GM12873 (cell line): ENCODE measurements around the gene DLG5.

Experiments
- TF ChIP-seq, protein P1 (sequence below): IDR thresholded peaks from 2 replicates; pipeline ENCODE4 v1.5.1; 2012; ENCODE audit warnings: low read depth, mild to moderate bottlenecking, moderate library complexity, low read length, control low read depth; ENCODE audit not compliant: insufficient read depth; ENCODE audit errors: missing control alignments

DLG5 gene

DNA sequence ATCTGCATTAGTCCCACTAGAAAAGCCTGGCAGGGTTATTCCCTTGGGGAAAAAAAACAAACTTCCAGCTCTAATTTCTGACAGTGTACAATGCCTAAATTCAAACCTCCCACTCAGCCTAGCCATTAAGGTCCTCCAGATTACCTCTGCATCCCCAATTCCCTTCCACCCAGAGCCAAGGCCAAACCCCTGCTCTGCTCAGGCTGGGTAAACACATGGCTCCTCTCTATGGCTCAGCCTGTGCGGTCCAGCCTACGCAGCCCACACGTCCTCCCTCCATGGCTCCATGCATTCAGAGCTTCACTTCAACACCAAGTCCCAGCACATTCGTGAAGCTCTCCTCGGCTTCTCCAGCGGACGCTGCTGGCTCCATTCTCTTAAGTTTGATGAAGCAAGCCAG lies 5.2 kb downstream of the DLG5 start:
- TF ChIP-seq, protein P1, sequence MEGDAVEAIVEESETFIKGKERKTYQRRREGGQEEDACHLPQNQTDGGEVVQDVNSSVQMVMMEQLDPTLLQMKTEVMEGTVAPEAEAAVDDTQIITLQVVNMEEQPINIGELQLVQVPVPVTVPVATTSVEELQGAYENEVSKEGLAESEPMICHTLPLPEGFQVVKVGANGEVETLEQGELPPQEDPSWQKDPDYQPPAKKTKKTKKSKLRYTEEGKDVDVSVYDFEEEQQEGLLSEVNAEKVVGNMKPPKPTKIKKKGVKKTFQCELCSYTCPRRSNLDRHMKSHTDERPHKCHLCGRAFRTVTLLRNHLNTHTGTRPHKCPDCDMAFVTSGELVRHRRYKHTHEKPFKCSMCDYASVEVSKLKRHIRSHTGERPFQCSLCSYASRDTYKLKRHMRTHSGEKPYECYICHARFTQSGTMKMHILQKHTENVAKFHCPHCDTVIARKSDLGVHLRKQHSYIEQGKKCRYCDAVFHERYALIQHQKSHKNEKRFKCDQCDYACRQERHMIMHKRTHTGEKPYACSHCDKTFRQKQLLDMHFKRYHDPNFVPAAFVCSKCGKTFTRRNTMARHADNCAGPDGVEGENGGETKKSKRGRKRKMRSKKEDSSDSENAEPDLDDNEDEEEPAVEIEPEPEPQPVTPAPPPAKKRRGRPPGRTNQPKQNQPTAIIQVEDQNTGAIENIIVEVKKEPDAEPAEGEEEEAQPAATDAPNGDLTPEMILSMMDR, result no peak

DNA sequence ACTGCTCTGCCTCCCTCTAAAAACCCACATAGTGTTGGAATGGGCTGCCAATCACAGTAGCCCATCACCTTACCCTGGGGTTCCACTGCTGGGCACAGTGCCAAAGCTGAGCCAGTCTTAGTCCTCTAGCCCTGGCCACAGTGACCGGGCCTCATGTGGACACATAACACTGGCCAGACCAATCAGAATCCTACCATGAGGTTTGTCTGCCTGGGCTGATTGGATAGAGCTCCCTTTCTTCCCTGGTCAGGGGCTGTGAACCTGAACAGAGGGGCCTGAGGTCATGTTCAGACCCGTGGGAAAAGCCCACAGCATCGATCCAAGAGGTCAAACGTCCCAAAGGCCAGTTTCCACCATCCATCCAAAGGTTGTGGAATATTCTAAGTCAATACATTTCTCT lies 6.1 kb downstream of the DLG5 start:
- TF ChIP-seq, protein P1, result no peak

DNA sequence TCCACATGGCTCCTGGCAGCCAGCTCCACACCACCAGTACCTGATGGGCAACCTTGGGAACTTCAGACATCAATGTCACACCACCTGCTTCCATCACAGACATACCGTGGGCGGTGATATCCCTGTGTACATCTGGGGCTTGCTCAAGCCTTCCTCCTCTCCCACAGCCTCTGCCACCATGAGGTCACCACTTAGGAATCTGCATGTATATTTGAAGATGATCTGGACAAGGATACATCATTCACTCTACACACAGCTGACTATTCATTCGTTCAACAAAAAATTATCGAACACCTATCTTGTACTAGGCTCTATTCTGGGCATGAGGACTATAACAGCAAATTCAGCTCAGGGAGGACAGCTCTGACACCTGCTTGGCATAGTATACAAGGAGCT lies 6.8 kb downstream of the DLG5 start:
- TF ChIP-seq, protein P1, result no peak

DNA sequence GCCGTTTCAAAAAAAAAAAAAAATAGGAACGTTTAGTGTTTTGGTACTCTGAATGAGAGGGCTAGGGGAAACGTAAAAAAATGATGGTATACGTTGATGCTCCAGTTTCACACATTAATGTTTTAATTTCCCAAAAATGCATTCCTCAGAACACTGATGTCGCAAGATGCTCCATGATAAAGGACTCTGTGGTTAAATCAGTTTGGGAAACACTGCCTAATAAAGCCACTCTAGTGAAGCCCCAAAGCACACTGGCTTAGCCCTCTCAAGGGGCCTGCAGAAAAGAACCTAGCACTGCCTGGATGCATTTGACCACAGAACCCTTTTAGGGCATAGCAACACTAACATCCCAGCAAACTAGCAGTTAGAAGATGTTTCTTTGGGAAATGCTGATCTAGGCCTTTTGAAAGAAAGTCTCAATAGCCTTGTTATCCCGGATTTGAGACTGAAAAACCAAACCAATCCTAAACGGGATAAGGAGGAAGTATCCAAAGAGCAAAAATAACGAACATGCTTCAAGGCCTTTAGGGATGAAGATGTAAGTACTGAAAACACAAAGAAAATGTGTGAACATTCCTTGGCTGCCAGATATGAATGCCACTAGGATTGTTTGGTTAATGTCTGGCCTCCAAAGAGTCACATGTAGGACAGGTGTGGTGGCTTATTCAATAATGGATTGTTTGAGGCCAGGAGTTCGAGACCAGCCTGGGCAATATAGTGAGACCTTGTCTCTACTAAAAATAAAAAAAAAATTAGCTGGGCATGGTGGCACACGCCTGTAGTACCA lies 11.0 kb downstream of the DLG5 start:
- TF ChIP-seq, protein P1, result no peak

DNA sequence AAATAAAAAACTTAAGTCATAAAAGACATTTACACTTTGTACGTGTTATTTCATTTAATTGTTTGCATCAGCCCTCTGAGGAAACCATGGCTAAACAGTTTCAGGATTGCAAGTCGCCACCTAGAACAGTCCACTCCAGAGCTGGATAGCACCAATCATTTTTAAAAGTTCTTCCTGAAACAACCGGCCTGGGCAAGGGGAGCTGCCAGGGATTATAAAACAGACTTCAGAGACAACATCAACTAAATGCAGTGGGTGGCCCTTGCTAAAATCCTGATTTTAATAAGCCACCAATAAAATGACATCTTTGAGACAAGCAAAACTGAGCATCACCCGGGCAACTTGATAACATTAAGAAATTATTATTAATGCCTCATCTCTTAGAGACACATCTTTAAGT lies 13.5 kb downstream of the DLG5 start:
- TF ChIP-seq, protein P1, result no peak

DNA sequence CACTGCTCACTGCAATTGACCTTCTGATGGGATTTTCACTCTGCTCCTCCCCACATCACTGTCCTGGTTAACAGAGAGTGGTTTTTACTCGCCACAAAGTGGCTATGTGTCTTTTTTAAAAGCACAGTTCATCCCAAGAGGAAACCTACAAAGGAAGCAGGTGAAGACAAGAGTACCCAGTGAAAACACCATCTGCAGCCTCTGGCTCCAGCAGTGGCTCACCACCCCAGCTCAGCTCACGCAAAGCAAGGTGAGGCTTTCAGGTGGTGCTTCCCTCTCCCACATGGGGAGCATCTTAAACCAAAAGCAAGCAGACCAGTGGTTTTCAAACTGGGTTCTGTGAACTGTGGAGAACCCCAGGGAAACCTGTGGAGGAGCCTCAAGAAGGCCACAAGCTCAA lies 14.0 kb downstream of the DLG5 start:
- TF ChIP-seq, protein P1, result no peak

DNA sequence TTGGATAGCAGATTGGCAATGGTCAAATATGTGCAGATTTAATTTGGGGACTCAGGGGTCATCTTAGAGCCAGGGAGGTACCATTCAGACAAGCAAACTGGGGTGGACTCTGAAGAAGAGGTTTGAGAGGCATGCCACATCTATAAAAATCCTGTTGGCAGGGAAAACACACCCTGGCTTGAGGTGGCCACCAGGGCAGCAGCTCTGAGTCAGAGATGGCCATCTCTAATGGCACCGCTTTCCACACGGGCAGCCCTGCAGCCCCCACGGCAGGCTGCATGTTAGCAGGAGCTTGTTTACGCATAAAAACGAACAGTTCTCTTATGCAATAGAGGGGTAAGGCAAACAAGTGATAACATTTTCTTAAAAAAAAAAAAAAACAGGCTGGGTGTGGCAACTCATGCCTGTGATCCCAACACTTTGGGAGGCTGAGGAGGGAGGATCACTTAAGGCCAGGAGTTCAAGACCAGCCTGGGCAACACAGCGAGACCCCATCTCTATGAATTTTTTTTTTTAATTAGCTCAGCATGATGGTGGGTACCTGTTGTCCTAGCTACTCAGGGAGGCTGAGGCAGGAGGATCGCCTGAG lies 14.9 kb downstream of the DLG5 start:
- TF ChIP-seq, protein P1, result no peak
